Ectodermal cell (in vitro differentiated cells): ENCODE measurements around the gene PKLR.
A peak's percentile ranks its signal among the peaks of the same experiment; 100 is the strongest.
"Not testable (repeated sequence)": the region's sequence is repeated elsewhere in the genome, so short reads cannot be mapped to it uniquely, and the experiment has no call there.

Source experiments
- H3K27ac ChIP-seq: 2 replicates; pipeline ENCODE4 v1.7.0; 2013; ENCODE audit warnings: mild to moderate bottlenecking, low read depth, low read length; ENCODE audit not compliant: insufficient read depth, poor library complexity, severe bottlenecking
- H3K27me3 ChIP-seq: 2 replicates; pipeline ENCODE4 v1.7.0; 2013; ENCODE audit warnings: mild to moderate bottlenecking, low read length; ENCODE audit not compliant: insufficient read depth, control insufficient read depth, poor library complexity, severe bottlenecking
- H3K36me3 ChIP-seq: one replicate; pipeline ENCODE4 v1.7.0; 2013; ENCODE audit warnings: low read length; ENCODE audit not compliant: control insufficient read depth, insufficient read depth
- H3K4me1 ChIP-seq: one replicate; pipeline ENCODE4 v1.7.0; 2013; ENCODE audit warnings: low read length; ENCODE audit not compliant: control insufficient read depth, insufficient read depth
- H3K4me3 ChIP-seq: 2 replicates; pipeline ENCODE4 v1.7.0; 2013; ENCODE audit warnings: low read depth, low read length, control low read depth; ENCODE audit not compliant: insufficient read depth
- H3K9me3 ChIP-seq: 2 replicates; pipeline ENCODE4 v1.7.0; 2013; ENCODE audit warnings: mild to moderate bottlenecking, low read length, moderate library complexity; ENCODE audit not compliant: control insufficient read depth
- WGBS, 2 experiments: methylation state at CpG; one replicate each; pipeline ENCODE4 v1.1.7; 2013; ENCODE audit warnings: missing lambda C conversion rate in 2 of 2; 5-methylcytosine and 5-hydroxymethylcytosine counted together

The PKLR gene

GRCh38 chr1:155247667-155248553 is 53.3 kb downstream of the PKLR start:
- 95 to 96% methylated on average over 26 of the region's 26 CpGs for WGBS, 2 experiments
- no peaks in the 10 kb centered on the region for H3K27me3 ChIP-seq
- H3K4me1 ChIP-seq = no peaks in the 10 kb centered on the region
- no peak overlapping the region for H3K27ac ChIP-seq
- H3K9me3 ChIP-seq = no peaks in the 10 kb centered on the region
- H3K36me3 ChIP-seq = peaks cover 14% of the 10 kb centered on the region
- no peak overlapping the region for H3K4me3 ChIP-seq

- not testable (repeated sequence) for H3K4me1 ChIP-seq, H3K27me3 ChIP-seq, H3K27ac ChIP-seq, H3K4me3 ChIP-seq, H3K9me3 ChIP-seq
- WGBS, 2 experiments = 90 to 98% methylated on average over 3 of the region's 3 CpGs
- H3K36me3 ChIP-seq = peaks cover 14% of the 10 kb centered on the region
These were observed 54.4 kb downstream of the PKLR start for GRCh38 chr1:155246796-155247195.

DNA sequence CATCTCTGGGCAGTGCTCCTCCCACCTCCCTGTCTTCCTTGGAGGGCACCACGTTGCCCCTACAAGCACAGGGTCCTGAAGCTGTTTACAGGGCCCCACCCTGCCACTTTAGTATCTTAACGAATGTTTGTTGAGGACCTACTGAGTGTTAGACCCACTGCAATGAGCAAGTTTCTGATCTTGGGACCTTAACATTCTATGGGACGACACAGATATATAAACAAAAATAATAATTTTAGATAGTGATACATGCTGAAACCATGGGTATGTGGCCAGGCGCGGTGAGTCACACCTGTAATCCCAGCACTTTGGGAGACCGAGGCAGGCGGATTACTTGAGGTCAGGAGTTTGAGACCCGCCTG is 56.1 kb downstream of the PKLR start:
- peak overlapping the region; percentile 90 for H3K27ac ChIP-seq
- no peaks in the 10 kb centered on the region for H3K27me3 ChIP-seq
- H3K36me3 ChIP-seq = peaks cover 14% of the 10 kb centered on the region
- WGBS, 2 experiments = 63 to 66% methylated on average over 7 to 8 of the region's 8 CpGs
- H3K4me1 ChIP-seq = no peaks in the 10 kb centered on the region
- peak overlapping the region; percentile 38 for H3K4me3 ChIP-seq
- H3K9me3 ChIP-seq = no peaks in the 10 kb centered on the region

DNA sequence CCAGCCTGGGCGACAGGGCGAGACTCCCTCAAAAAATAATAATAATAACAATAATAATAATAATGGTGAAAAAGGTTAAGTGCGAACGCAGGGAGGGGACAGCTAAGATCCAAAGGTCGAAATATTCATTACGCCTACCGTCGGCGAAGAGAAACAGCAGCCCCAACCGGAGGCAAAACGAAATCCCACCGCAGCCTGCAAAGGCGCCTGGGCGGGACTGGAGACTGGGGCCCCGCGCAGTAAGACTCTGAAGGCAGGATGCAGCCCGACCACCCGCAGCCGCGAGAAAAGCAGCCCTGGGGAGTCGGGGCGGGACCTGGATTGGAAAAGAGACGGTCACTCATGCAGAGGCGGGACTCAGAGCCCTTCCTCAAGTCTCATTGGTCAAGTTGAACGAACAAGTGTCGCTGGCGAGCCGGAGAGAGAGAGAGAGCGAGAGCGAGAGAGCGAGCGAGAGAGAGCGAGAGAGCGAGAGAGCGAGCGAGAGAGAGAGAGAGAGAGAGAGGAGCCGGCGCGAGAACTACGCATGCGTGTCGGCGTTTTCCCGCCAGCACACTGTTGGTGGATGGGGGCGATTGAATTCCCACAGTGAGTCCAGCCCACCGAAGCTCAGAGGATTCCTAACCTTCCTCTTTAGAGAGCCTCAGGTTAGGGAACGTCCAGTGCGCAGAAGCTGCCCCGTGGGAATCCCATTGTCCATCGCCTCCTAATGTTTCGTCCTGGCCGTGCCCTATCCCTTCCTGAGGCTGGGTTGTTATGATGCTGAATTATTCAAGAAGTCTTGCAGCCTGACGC is 56.7 kb downstream of the PKLR start:
- H3K27me3 ChIP-seq = no peaks in the 10 kb centered on the region
- H3K27ac ChIP-seq = peak overlapping the region; percentile 90
- WGBS, 2 experiments = 0 to 1% methylated on average over 51 of the region's 53 CpGs
- H3K36me3 ChIP-seq = peaks cover 14% of the 10 kb centered on the region
- H3K9me3 ChIP-seq = no peaks in the 10 kb centered on the region
- H3K4me3 ChIP-seq = peak overlapping the region; percentile 38
- no peaks in the 10 kb centered on the region for H3K4me1 ChIP-seq

DNA sequence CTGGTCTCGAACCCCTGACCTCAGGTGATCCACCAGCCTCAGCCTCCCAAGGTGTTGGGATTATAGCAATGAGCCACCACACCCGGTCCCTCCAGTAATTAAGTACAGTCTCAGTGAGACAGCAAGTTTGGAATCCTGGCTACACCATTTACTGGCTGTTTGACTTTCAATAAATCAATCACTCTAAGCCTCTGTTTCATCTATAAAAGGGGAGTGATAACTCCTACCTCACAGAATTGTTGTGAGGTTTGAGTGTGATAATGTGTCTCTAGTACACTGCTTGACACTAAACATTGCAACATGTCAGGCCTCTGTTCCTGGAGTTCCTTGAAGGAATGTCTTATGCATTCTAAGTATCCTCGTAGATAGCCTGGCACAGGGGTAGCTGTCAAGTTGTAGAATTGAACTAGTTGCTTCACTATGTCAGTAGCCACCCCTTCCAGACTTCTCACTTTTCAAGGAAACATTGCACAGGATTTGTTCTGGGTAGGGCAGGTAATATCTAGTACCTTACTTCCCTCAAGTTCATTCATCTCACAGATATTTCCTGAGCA is 58.4 kb downstream of the PKLR start:
- H3K4me1 ChIP-seq = no peaks in the 10 kb centered on the region
- H3K27ac ChIP-seq = no peak overlapping the region
- H3K4me3 ChIP-seq = no peak overlapping the region
- H3K9me3 ChIP-seq = no peaks in the 10 kb centered on the region
- peaks cover 8% of the 10 kb centered on the region for H3K36me3 ChIP-seq
- WGBS, 2 experiments = 83 to 93% methylated on average over 3 of the region's 3 CpGs
- no peaks in the 10 kb centered on the region for H3K27me3 ChIP-seq

DNA sequence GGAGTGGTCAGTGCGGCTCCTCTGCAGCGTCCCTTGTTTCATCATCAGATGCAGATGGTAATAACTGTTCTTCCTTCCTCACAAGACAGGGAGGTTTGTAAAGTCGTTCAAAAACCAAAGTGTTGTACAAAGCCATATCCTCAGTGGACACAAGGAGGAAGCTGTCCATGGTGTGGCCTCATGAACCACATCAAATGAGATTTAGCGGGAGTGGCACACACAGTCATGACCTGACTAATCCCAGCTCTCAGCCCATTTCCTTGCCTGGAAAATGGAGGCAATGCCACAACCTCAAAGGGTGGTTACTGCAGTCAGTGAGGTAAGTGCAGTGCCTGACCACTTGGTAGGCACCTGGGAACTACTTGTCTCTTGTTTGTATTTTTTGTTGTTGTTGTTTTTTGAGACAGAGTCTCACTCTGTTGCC is 59.4 kb downstream of the PKLR start:
- no peaks in the 10 kb centered on the region for H3K4me1 ChIP-seq
- H3K4me3 ChIP-seq = no peak overlapping the region
- WGBS, 2 experiments = 91 to 96% methylated on average over 4 of the region's 4 CpGs
- H3K9me3 ChIP-seq = no peaks in the 10 kb centered on the region
- H3K27ac ChIP-seq = no peak overlapping the region
- H3K27me3 ChIP-seq = no peaks in the 10 kb centered on the region
- H3K36me3 ChIP-seq = peaks cover 5% of the 10 kb centered on the region

DNA sequence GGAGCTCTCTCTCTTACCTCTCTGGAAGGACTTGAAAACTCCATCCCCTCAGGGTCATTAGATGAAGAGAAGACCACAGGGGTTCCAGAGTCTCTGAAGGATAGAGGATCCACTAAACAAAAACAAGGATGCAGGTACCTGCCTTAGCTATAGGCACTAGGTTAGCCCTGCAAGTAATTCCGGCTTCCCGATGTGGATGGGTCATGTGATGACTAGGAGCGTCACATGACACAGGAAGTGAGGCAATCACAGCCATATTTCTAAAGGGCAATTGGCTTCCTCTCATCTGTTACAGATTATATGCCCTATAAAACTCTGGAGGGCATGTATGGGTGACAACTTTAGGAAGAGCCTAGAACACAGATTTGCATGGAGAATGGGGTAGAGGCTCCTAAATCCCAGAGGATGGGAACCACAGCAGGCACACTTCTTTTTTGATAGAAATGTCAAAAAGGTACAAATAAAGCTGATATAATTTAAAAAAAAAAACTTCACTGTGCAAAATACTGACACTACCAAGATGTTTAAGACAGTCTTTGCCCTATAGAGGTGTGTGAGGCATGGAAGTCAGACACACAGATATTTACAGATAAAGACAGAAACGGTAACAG is 60.1 kb downstream of the PKLR start:
- H3K4me1 ChIP-seq = no peaks in the 10 kb centered on the region
- peaks cover 5% of the 10 kb centered on the region for H3K36me3 ChIP-seq
- H3K4me3 ChIP-seq = peak overlapping the region; percentile 39
- 23 to 24% methylated on average over 4 of the region's 4 CpGs for WGBS, 2 experiments
- H3K27me3 ChIP-seq = no peaks in the 10 kb centered on the region
- H3K9me3 ChIP-seq = no peaks in the 10 kb centered on the region
- no peak overlapping the region for H3K27ac ChIP-seq
